LNCaP clone FGC (cell line): ENCODE results near the gene GOSR1.

Source experiments
- DNase-seq: peaks from one replicate; pipeline ENCODE4 v3.0.0-alpha.2; 2011; ENCODE audit warnings: low read depth
- H3K4me3 ChIP-seq: 2 replicates; pipeline ENCODE4 v1.5.1; 2011; ENCODE audit warnings: mild to moderate bottlenecking, low read depth, low read length, control low read depth
- CTCF ChIP-seq: IDR thresholded peaks from 2 replicates; pipeline ENCODE4 v1.5.1; 2012; ENCODE audit warnings: mild to moderate bottlenecking; ENCODE audit not compliant: control insufficient read depth, insufficient read depth; ENCODE audit errors: extremely low read depth

Gene GOSR1

GRCh38 chr17:30503558-30503957 lies 26.4 kb downstream of the GOSR1 start:
- DNase-seq, result no peak
- no peak for TF ChIP-seq CTCF
- no peak overlapping the region for H3K4me3 ChIP-seq

GRCh38 chr17:30505868-30506417 lies 28.7 kb downstream of the GOSR1 start:
- no peak for DNase-seq
- no peak overlapping the region for H3K4me3 ChIP-seq
- no peak for TF ChIP-seq CTCF

- no peak for TF ChIP-seq CTCF
Observed at GRCh38 chr17:30506481-30506880, 29.3 kb downstream of the GOSR1 start.

GRCh38 chr17:30513346-30513745 lies 36.1 kb downstream of the GOSR1 start:
- TF ChIP-seq CTCF, result no peak
- DNase-seq, result no peak
- no peak overlapping the region for H3K4me3 ChIP-seq

More at GRCh38 chr17:30506481-30506880, 29.3 kb downstream of the GOSR1 start:
- no peak overlapping the region for H3K4me3 ChIP-seq
- no peak for DNase-seq

GRCh38 chr17:30514895-30515596 lies 37.8 kb downstream of the GOSR1 start:
- no peak for TF ChIP-seq CTCF
- no peak for DNase-seq
- no peak overlapping the region for H3K4me3 ChIP-seq

- H3K4me3 ChIP-seq, result no peak overlapping the region
- TF ChIP-seq CTCF, result no peak
- no peak for DNase-seq
Observed at GRCh38 chr17:30517786-30518185, 40.6 kb downstream of the GOSR1 start.

- H3K4me3 ChIP-seq, result no peak overlapping the region
- no peak for TF ChIP-seq CTCF
- DNase-seq, result no peak
Observed at GRCh38 chr17:30519166-30519565, 42.0 kb downstream of the GOSR1 start.
